ENCODE data around the gene HOMEZ.

DNA sequence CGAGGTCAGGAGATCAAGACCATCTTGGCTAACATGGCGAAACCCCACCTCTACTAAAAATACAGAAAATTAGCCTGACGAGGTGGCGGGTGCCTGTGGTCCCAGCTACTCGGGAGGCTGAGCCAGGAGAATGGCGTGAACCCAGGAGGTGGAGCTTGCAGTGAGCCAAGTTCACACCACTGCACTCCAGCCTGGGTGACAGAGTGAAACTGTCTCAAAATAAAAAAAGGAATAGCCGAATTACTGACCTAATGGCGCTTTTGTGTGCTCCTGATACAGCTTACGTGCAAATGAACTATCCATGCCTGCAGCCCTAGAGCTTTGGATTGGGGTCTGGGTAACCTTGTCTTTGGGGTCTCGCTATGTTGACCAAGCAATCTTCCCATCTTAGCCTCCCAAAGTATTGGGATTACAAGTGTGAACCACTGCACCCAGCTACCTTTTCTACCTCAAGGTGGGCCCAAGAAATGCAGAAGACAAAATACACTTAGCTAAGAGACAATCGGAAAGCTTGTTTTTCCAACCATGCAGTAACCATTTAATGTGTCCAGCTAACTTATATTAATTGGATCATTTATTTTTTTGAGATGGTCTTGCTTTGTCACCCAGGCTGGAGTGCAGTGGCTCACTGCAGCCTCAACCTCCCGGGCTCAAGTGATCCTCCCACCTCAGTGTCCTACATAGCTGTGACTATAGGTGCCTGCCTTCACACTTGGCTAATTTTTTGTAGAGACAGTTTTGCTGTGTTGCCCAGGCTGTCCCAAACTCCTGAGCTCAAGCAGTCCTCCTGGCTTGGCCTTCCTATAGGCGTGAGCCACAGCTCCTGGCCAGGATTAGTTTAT, 40.8 kb upstream of the HOMEZ start:
- TF ChIP-seq, protein P1, sequence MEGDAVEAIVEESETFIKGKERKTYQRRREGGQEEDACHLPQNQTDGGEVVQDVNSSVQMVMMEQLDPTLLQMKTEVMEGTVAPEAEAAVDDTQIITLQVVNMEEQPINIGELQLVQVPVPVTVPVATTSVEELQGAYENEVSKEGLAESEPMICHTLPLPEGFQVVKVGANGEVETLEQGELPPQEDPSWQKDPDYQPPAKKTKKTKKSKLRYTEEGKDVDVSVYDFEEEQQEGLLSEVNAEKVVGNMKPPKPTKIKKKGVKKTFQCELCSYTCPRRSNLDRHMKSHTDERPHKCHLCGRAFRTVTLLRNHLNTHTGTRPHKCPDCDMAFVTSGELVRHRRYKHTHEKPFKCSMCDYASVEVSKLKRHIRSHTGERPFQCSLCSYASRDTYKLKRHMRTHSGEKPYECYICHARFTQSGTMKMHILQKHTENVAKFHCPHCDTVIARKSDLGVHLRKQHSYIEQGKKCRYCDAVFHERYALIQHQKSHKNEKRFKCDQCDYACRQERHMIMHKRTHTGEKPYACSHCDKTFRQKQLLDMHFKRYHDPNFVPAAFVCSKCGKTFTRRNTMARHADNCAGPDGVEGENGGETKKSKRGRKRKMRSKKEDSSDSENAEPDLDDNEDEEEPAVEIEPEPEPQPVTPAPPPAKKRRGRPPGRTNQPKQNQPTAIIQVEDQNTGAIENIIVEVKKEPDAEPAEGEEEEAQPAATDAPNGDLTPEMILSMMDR (IDR thresholded peaks at IDR 0.05) = no peak
- TF ChIP-seq EP300 (IDR thresholded peaks at IDR 0.05) = no peak
